Esophagus squamous epithelium (tissue), 5 donors: Measurements from ENCODE around the gene HPCAL1. TPM values are rescaled to one million over a fixed set of nuclear protein-coding genes. Genes with fewer than 3 reads are reported as not detected.

Experiments
- DNase-seq: peaks from one replicate; lab custom pipeline; 2025; lab: John Stamatoyannopoulos, UW
- H3K27ac ChIP-seq, 4 donors: fragments of 200-600 bp; sonication (generic); one replicate each; pipeline ENCODE4 v1.5.1; 2016 to 2019; ENCODE audit warnings: mild to moderate bottlenecking in 1 of 4
- H3K27me3 ChIP-seq, 4 donors: fragments of 200-600 bp; sonication (generic); 1 replicate in 3 of 4; 2 replicates in 1 of 4; pipeline versions ENCODE4 v1.5.1 to v1.6.0; 2017 to 2021; ENCODE audit warnings: antibody characterized with exemption in 1 of 4
- H3K36me3 ChIP-seq, 3 donors: fragments of 200-600 bp; sonication (generic); one replicate each; pipeline ENCODE4 v1.5.1; 2016 to 2019
- H3K4me1 ChIP-seq, 3 donors: fragments of 200-600 bp; sonication (generic); one replicate each; pipeline ENCODE4 v1.5.1; 2017 to 2019
- H3K4me3 ChIP-seq, 4 donors: fragments of 200-600 bp; sonication (generic); 1 replicate in 3 of 4; 2 replicates in 1 of 4; pipeline ENCODE4 v1.5.1; 2016 to 2019; ENCODE audit warnings: mild to moderate bottlenecking in 2 of 4, moderate library complexity in 1 of 4
- H3K9me3 ChIP-seq, 3 donors: fragments of 200-600 bp; sonication (generic); one replicate each; pipeline ENCODE4 v1.5.1; 2016 to 2019
- POLR2A ChIP-seq, 4 donors: fragments of 450-650 bp; IDR thresholded peaks; one replicate each; pipeline ENCODE4 v1.6.1; 2017; ENCODE audit warnings: antibody characterized with exemption in 4 of 4, mild to moderate bottlenecking in 4 of 4, moderate library complexity in 3 of 4
- WGBS, 2 donors: methylation state at CpG; one replicate each; pipeline ENCODE4 v1.1.5; 2018; 5-methylcytosine and 5-hydroxymethylcytosine counted together
- intact Hi-C: fragments of 100-400 bp; cut with DNase I; formaldehyde crosslinking; loops from one replicate; pipeline ENCODE4 v1.15.0; 2022
- total RNA-seq, 4 donors: library from RNA; depleted of rRNA; stranded (reverse); fragments of >200 nt; gene quantifications; one replicate each; pipeline ENCODE4 v1.1.0, GENCODE V29; 2016
- TF ChIP-seq, protein P1 (sequence below), 6 experiments: fragments of 450-650 bp in 4 of 6; fragments of 200-600 bp in 2 of 6; sonication (generic) in 2 of 6; IDR thresholded peaks; one replicate each; pipeline ENCODE4 v1.5.1; 2016 to 2019; ENCODE audit warnings: antibody characterized with exemption in 6 of 6, mild to moderate bottlenecking in 4 of 6, moderate library complexity in 4 of 6
- donor health status: DM: yes; HTN: yes; CAD: no.

HPCAL1 gene
- total RNA-seq, 4 donors from 2014 or later, result 13.2 to 26.4 (median 20.5) TPM

DNA sequence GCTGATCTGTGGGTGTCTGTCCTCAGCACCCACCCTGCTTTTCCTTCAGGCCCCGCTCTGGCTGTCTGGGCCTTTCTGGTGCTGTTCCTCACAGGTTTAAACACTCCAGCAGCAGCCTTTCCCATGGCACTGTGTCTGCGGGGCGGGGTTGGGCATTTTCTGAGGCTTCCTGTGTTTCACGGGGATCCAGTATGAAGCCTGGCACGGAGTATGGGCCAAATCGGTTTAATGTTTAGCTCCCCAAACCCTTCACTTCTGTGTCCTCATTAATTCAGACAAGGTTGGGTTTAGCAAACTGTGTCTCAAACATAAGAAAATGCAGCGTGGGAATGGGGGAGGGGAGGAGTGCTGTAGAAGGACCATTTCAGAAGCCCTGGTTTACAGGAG, 44.9 kb downstream of the HPCAL1 start:
- intact Hi-C loops, result no loop called here
- no peaks in the 10 kb centered on the region for H3K36me3 ChIP-seq
- H3K4me1 ChIP-seq, result peaks cover 0 to 28% (median 4%) of the 10 kb centered on the region in 3 donors
- H3K9me3 ChIP-seq, result no peaks in the 10 kb centered on the region
- no peak overlapping the region for H3K27ac ChIP-seq
- H3K27me3 ChIP-seq, result no peaks in the 10 kb centered on the region
- DNase-seq, result no peak
- 57 to 78% methylated on average over 4 to 6 of the region's 7 CpGs for WGBS, 2 donors
- TF ChIP-seq, protein P1, sequence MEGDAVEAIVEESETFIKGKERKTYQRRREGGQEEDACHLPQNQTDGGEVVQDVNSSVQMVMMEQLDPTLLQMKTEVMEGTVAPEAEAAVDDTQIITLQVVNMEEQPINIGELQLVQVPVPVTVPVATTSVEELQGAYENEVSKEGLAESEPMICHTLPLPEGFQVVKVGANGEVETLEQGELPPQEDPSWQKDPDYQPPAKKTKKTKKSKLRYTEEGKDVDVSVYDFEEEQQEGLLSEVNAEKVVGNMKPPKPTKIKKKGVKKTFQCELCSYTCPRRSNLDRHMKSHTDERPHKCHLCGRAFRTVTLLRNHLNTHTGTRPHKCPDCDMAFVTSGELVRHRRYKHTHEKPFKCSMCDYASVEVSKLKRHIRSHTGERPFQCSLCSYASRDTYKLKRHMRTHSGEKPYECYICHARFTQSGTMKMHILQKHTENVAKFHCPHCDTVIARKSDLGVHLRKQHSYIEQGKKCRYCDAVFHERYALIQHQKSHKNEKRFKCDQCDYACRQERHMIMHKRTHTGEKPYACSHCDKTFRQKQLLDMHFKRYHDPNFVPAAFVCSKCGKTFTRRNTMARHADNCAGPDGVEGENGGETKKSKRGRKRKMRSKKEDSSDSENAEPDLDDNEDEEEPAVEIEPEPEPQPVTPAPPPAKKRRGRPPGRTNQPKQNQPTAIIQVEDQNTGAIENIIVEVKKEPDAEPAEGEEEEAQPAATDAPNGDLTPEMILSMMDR (IDR thresholded peaks at IDR 0.05), result no peak
- no peak for TF ChIP-seq POLR2A (IDR thresholded peaks at IDR 0.05)
- H3K4me3 ChIP-seq, result no peak overlapping the region

DNA sequence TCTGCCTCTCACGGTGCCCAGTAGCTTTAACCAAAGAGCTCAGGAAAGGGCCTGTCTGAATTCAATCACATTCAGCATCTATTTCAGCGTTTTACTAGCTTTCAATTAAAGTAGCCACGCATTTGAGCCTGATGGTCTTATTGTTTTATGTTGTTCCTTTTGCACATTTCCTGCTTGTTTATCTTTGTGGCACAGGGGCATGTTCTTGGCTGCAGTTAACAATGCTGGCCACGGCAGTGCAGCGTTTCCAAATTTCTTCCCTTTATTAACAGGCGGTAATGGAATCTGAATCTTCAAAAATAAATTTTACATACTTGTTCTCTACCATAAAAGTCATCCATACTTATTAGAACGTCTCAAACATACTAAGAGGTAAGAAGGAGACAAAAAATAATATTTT, 46.2 kb downstream of the HPCAL1 start:
- Histone ChIP-seq H3K4me1 (peaks cover 0 to 25% (median 4%) of the 10 kb centered on the region in 3 donors), H3K9me3 (no peaks in the 10 kb centered on the region)

DNA sequence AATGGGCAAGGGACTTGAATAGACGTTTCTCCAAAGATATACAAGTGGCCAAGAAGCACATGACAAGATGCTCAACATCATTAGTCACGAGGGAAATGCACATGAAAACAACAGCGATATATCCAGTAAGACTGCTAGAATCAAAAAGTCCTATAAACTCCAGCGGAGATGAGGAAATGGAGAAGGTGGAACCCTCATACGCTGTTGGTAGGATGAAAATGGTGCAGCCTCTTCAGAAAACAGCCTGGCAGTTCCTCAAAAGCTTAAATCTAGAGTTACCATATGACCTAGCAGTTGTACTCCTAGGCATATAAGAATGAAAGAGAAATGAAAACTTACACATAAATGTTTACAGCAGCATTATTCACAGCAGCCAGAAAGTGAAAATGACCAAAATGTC, 48.1 kb downstream of the HPCAL1 start:
- DNase-seq, result no peak
- H3K36me3 ChIP-seq, result peaks cover 0 to 6% (median 0%) of the 10 kb centered on the region in 3 donors
- no peak for TF ChIP-seq POLR2A (IDR thresholded peaks at IDR 0.05)
- TF ChIP-seq, protein P1 (IDR thresholded peaks at IDR 0.05), result no peak
- 66 to 67% methylated on average over 5 of the region's 5 CpGs for WGBS, 2 donors
- no peaks in the 10 kb centered on the region for H3K27me3 ChIP-seq
- H3K4me1 ChIP-seq, result peaks cover 0 to 19% (median 4%) of the 10 kb centered on the region in 3 donors
- H3K4me3 ChIP-seq, result no peak overlapping the region
- intact Hi-C loops, result no loop called here
- H3K27ac ChIP-seq, result no peak overlapping the region
- no peaks in the 10 kb centered on the region for H3K9me3 ChIP-seq

More for the DNA sequence above, 46.2 kb downstream of the HPCAL1 start:
- Histone ChIP-seq H3K36me3 (no peaks in the 10 kb centered on the region), H3K27ac (no peak overlapping the region), H3K4me3 (no peak overlapping the region), H3K27me3 (no peaks in the 10 kb centered on the region)
- TF ChIP-seq, protein P1 (IDR thresholded peaks at IDR 0.05), result no peak
- TF ChIP-seq POLR2A (IDR thresholded peaks at IDR 0.05), result no peak
- no peak for DNase-seq
- intact Hi-C loops, result no loop called here
- WGBS, 2 donors, result 53 to 77% methylated on average over 7 of the region's 7 CpGs

DNA sequence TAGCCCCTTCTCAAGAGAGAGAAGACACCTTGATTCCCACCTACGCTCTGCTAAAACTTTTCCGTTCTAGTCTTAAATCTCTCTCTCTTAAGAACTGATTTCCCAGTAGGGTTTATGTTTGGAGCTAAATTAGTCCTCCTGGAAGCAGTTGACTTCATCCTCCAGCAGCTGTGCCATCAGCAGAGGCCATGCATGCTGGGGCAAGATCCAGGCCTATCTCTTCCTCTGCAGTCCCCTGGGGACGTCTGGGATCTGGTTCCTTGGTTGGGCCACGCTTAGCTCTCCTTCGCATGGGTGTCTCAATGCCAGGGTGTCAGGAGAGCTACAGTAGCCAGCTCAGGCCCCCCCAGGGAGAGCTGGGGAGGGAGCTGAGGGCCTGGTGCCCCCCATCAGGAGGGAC, 49.7 kb downstream of the HPCAL1 start:
- no peak overlapping the region for H3K4me3 ChIP-seq
- TF ChIP-seq, protein P1 (IDR thresholded peaks at IDR 0.05), result no peak
- no peak for TF ChIP-seq POLR2A (IDR thresholded peaks at IDR 0.05)
- no peaks in the 10 kb centered on the region for H3K9me3 ChIP-seq
- H3K4me1 ChIP-seq, result peaks cover 0 to 9% (median 1%) of the 10 kb centered on the region in 3 donors
- H3K27me3 ChIP-seq, result no peaks in the 10 kb centered on the region
- peaks cover 0 to 6% (median 0%) of the 10 kb centered on the region in 3 donors for H3K36me3 ChIP-seq
- DNase-seq, result no peak
- WGBS, 2 donors, result 55 to 91% methylated on average over 2 to 4 of the region's 5 CpGs
- intact Hi-C loops, result no loop called here
- no peak overlapping the region for H3K27ac ChIP-seq

DNA sequence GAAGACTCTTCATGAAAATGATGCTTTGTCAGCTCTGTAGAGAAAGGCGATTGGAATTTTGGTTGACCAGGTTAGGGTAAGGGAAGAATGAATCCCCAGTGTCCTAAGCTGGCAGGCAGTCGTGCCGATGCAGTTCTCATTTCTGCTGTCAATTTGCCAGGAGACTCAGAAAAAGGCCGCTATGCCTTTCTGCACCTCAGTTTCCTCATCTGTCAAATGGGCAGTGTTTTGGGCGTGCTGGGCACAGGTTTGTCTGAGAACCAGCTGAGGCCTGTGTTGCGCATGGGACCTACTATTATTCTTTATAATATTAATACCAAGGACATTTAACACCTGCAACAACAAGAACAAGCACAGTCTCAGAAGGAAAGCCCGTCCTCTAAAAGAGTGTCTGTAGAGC, 50.3 kb downstream of the HPCAL1 start:
- intact Hi-C loops, result no loop called here
- no peak for DNase-seq

More for the DNA sequence above, 50.3 kb downstream of the HPCAL1 start:
- H3K27ac ChIP-seq, result no peak overlapping the region
- TF ChIP-seq POLR2A (IDR thresholded peaks at IDR 0.05), result no peak
- TF ChIP-seq, protein P1 (IDR thresholded peaks at IDR 0.05), result no peak
- 92 to 95% methylated on average over 6 to 7 of the region's 7 CpGs for WGBS, 2 donors
- H3K4me3 ChIP-seq, result no peak overlapping the region
- H3K9me3 ChIP-seq, result no peaks in the 10 kb centered on the region
- H3K27me3 ChIP-seq, result no peaks in the 10 kb centered on the region
- H3K36me3 ChIP-seq, result peaks cover 0 to 6% (median 0%) of the 10 kb centered on the region in 3 donors
- peaks cover 0 to 8% (median 0%) of the 10 kb centered on the region in 3 donors for H3K4me1 ChIP-seq
